AML-193 (cell line): ENCODE measurements around the gene DAD1.

ENCODE experiments used
- DNase-seq, 2 experiments: peaks; one replicate each; lab custom pipeline; 2025; lab: John Stamatoyannopoulos, UW

The DAD1 gene

GRCh38 chr14:22536853-22537338, 52.1 kb downstream of the DAD1 start:
- DNase-seq, result peak; percentile 34 to 44

GRCh38 chr14:22535916-22536315, 53.1 kb downstream of the DAD1 start:
- DNase-seq, result no peak

GRCh38 chr14:22535126-22535525, 53.9 kb downstream of the DAD1 start:
- DNase-seq, result no peak

GRCh38 chr14:22534547-22534946, 54.5 kb downstream of the DAD1 start:
- no peak for DNase-seq

GRCh38 chr14:22533739-22534359, 55.2 kb downstream of the DAD1 start:
- no peak for DNase-seq

- no peak for DNase-seq
Observed at GRCh38 chr14:22533057-22533704, 55.8 kb downstream of the DAD1 start.

GRCh38 chr14:22532345-22533056, 56.5 kb downstream of the DAD1 start:
- no peak for DNase-seq

GRCh38 chr14:22531451-22532344, 57.3 kb downstream of the DAD1 start:
- DNase-seq, result no peak

- no peak for DNase-seq
Observed at GRCh38 chr14:22530127-22530526, 58.9 kb downstream of the DAD1 start.

- no peak for DNase-seq
Observed at GRCh38 chr14:22526744-22527143, 62.3 kb downstream of the DAD1 start.

GRCh38 chr14:22526218-22526617, 62.8 kb downstream of the DAD1 start:
- DNase-seq, result no peak

GRCh38 chr14:22524784-22525161, 64.3 kb downstream of the DAD1 start:
- DNase-seq, result no peak

GRCh38 chr14:22524115-22524783, 64.8 kb downstream of the DAD1 start:
- DNase-seq, result no peak

- DNase-seq, result no peak
Observed at GRCh38 chr14:22523283-22523682, 65.7 kb downstream of the DAD1 start.

- no peak for DNase-seq
Observed at GRCh38 chr14:22522466-22522957, 66.5 kb downstream of the DAD1 start.

- DNase-seq, result no peak
Observed at GRCh38 chr14:22521449-22522239, 67.4 kb downstream of the DAD1 start.

- DNase-seq, result no peak
Observed at GRCh38 chr14:22520796-22521195, 68.2 kb downstream of the DAD1 start.

GRCh38 chr14:22519877-22520685, 68.9 kb downstream of the DAD1 start:
- no peak for DNase-seq

GRCh38 chr14:22518073-22518472, 71.0 kb downstream of the DAD1 start:
- no peak for DNase-seq
